Measurements from ENCODE around the gene CYP1A2.

DNA sequence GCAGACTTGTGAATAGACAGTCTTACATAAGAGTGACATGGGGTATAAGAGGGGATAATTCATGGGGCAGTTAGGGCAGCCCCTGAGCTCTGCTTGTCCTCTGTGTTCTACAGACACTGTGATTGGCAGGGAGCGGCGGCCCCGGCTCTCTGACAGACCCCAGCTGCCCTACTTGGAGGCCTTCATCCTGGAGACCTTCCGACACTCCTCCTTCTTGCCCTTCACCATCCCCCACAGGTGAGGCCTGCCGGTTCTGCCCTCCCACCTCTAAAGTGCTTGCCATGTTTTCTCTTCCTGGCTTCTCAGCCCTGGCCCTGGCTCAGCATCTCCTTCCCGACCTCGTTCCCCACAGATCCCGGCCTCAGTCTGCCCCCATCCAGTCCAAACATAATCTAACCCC is 3.4 kb downstream of the CYP1A2 start:
- no peak for TF ChIP-seq POLR2A (IDR thresholded peaks at IDR 0.05)
- TF ChIP-seq, protein P1, sequence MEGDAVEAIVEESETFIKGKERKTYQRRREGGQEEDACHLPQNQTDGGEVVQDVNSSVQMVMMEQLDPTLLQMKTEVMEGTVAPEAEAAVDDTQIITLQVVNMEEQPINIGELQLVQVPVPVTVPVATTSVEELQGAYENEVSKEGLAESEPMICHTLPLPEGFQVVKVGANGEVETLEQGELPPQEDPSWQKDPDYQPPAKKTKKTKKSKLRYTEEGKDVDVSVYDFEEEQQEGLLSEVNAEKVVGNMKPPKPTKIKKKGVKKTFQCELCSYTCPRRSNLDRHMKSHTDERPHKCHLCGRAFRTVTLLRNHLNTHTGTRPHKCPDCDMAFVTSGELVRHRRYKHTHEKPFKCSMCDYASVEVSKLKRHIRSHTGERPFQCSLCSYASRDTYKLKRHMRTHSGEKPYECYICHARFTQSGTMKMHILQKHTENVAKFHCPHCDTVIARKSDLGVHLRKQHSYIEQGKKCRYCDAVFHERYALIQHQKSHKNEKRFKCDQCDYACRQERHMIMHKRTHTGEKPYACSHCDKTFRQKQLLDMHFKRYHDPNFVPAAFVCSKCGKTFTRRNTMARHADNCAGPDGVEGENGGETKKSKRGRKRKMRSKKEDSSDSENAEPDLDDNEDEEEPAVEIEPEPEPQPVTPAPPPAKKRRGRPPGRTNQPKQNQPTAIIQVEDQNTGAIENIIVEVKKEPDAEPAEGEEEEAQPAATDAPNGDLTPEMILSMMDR (IDR thresholded peaks at IDR 0.05) = no peak
